Stimulated activated CD8-positive, alpha-beta memory T cell treated with anti-CD3 and anti-CD28 coated beads, Interleukin-7, amount 100 ng/mL, for 48 hours (primary cell): ENCODE results near the gene SHPK.

Experiments
- DNase-seq, 2 donors: peaks; one replicate each; pipeline ENCODE4 v3.0.0-alpha.2; 2020; ENCODE audit warnings: low read depth in 1 of 2; ENCODE audit errors: extremely low read depth in 1 of 2

SHPK gene

DNA sequence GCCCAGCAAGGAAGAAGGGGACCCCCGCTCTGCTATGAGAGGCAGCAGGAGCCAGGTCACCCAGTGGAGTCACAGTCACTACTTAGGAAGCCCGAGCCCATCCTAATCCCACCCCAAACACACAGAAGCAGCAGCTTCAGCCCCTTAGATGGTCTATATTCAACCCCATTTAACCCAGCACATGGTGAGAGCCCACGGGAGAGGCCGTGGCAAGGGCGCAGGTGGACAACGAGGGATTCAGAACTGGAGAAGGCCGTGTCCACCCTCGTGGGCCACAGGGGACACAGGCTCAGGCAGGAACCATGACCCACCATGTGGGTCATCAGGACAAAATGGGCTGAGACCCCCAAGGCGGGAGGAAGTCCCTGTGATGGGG lies 76.8 kb downstream of the SHPK start:
- DNase-seq, result no peak

- peak; percentile 32 to 53 for DNase-seq
These were observed 77.3 kb downstream of the SHPK start for GRCh38 chr17:3558603-3559269.
